ENCODE data around the gene SS18L1. TPM values are rescaled to one million over a fixed set of nuclear protein-coding genes. Genes with fewer than 3 reads are reported as not detected.

The SS18L1 gene
- total RNA-seq, 1 experiment from 2014 or later: 29.0 TPM

DNA sequence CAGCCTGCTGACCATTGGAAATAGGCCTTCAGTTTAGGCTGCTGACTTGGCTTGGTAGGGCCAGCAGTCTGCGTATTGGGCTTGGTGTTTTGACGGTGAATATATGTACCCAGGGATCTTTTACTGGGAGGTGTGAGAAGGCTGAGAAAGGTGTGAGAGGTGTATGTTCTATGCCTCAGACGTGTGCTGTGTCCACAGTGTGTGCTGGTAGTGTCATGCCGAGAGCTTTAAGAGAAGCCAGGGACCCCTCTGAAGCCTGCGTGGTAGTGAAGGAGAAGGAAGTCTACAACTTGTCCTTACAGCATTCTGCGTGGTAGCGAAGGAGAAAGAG is 2.1 kb downstream of the SS18L1 start:
- POLR2A ChIA-PET (ENCODE audit: unreplicated experiment): no interaction called here
- Histone ChIP-seq H3K36me3 (ENCODE audit: low read depth) (peaks cover under 1% of the 10 kb centered on the region; the same call in 1 of the 2 replicates), H3K4me2 (no peak overlapping the region; the same call in 1 of the 2 replicates), H3K27me3 (ENCODE audit: insufficient read depth, low read depth) (no peaks in the 10 kb centered on the region), H3K9me2 (ENCODE audit: insufficient read depth) (no peaks in the 10 kb centered on the region), H3K9me3 (ENCODE audit: insufficient read depth, low read depth) (no peaks in the 10 kb centered on the region), H3K4me3 (no peak overlapping the region), H4K20me1 (ENCODE audit: insufficient read depth) (peaks cover 74% of the 10 kb centered on the region), H3K27ac (no peak overlapping the region), H2AFZ (no peak overlapping the region), H3F3A (ENCODE audit: insufficient read depth, low read depth) (peaks cover 9% of the 10 kb centered on the region; the same call in 1 of the 2 replicates), H3K4me1 (replicated peaks; ENCODE audit: insufficient read depth) (peaks cover 24% of the 10 kb centered on the region), H3K79me2 (ENCODE audit: low read depth) (peaks cover 87% of the 10 kb centered on the region)
- no TSS peak for BruUV-seq (replicated peaks)
- CTCF ChIA-PET: no interaction called here
- no peak for DNase-seq
- intact Hi-C loops (cut with micrococcal nuclease; ENCODE audit: unreplicated experiment): no loop called here
- no peak for TF ChIP-seq EZH2 (IDR thresholded peaks at IDR 0.05; ENCODE audit: low read depth)
- TF ChIP-seq, protein P1, sequence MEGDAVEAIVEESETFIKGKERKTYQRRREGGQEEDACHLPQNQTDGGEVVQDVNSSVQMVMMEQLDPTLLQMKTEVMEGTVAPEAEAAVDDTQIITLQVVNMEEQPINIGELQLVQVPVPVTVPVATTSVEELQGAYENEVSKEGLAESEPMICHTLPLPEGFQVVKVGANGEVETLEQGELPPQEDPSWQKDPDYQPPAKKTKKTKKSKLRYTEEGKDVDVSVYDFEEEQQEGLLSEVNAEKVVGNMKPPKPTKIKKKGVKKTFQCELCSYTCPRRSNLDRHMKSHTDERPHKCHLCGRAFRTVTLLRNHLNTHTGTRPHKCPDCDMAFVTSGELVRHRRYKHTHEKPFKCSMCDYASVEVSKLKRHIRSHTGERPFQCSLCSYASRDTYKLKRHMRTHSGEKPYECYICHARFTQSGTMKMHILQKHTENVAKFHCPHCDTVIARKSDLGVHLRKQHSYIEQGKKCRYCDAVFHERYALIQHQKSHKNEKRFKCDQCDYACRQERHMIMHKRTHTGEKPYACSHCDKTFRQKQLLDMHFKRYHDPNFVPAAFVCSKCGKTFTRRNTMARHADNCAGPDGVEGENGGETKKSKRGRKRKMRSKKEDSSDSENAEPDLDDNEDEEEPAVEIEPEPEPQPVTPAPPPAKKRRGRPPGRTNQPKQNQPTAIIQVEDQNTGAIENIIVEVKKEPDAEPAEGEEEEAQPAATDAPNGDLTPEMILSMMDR (conservative IDR thresholded peaks at IDR 0.05): no peak

DNA sequence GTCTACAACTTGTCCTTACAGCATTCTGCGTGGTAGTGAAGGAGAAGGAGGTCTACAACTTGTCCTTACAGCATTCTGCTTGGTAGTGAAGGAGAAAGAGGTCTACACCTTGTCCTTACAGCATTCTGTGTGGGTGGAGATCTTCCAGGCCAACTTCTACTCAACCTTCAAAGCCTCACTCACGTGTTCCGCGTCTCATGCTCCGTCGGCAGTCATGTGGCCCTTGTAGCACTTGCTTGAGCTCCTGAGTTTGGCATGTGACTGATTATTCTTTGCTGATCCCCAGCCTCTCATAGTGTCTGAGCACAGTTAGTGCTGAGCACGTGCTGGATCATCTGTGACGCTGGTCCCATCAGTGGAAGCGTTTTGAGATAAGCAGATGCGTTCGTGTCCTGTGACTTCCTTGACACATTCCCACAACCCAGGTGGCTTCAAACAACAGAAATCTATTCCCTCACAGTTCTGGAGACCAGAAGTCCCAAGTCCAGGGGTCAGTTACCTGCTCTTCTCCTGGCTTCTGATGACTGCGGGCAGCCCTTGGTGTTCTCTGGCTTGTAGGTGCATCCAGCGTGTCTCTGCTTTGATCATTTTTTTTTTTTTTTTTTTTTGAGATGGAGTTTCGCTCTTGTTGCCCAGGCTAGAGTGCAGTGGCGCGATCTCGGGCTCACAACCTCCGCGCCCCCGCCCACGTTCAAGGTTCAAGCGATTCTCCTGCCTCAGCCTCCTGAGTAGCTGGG is 2.6 kb downstream of the SS18L1 start:
- Histone ChIP-seq H3F3A (ENCODE audit: insufficient read depth, low read depth) (peaks cover 9% of the 10 kb centered on the region; the same call in 1 of the 2 replicates), H3K9me3 (ENCODE audit: insufficient read depth, low read depth) (no peaks in the 10 kb centered on the region), H2AFZ (no peak overlapping the region), H3K79me2 (ENCODE audit: low read depth) (peaks cover 87% of the 10 kb centered on the region), H3K4me1 (replicated peaks; ENCODE audit: insufficient read depth) (peaks cover 19% of the 10 kb centered on the region), H3K4me2 (no peak overlapping the region), H3K9me2 (ENCODE audit: insufficient read depth) (no peaks in the 10 kb centered on the region), H3K4me3 (no peak overlapping the region), H3K27me3 (ENCODE audit: insufficient read depth, low read depth) (no peaks in the 10 kb centered on the region), H3K27ac (no peak overlapping the region), H3K36me3 (ENCODE audit: low read depth) (no peaks in the 10 kb centered on the region), H4K20me1 (ENCODE audit: insufficient read depth) (peaks cover 68% of the 10 kb centered on the region)
- intact Hi-C loops (cut with micrococcal nuclease; ENCODE audit: unreplicated experiment): no loop called here
- POLR2A ChIA-PET (ENCODE audit: unreplicated experiment): no interaction called here
- no peak for DNase-seq
- no TSS peak for BruUV-seq (replicated peaks)
- CTCF ChIA-PET: no interaction called here
- TF ChIP-seq, protein P1 (conservative IDR thresholded peaks at IDR 0.05): no peak
- TF ChIP-seq EZH2 (IDR thresholded peaks at IDR 0.05; ENCODE audit: low read depth): no peak

DNA sequence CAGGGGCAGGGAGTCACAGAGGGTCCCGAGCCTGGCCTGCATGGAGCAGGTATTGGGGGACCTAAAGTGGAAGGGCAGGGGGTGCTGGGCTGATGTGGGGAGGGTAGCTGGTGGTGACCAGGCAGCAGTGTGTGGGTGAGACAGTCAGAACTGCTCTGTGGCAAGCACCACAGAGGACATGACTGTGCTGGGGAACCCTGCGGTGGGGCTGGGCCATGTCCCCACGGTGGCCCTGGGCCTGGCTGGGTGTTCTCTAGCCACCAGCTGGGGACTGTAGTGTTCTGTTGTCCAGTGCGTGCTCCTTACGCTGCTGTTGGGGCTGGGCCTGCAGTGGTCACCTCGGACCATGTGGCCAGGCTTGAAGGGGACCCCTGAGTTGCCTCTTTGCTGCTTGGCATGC is 3.6 kb downstream of the SS18L1 start:
- ChIA-PET POLR2A (ENCODE audit: unreplicated experiment) (no interaction called here), CTCF (no interaction called here)
- H4K20me1 ChIP-seq (ENCODE audit: insufficient read depth): peaks cover 59% of the 10 kb centered on the region

More for the DNA sequence above, 3.6 kb downstream of the SS18L1 start:
- Histone ChIP-seq H3K9me2 (ENCODE audit: insufficient read depth) (no peaks in the 10 kb centered on the region), H3K79me2 (ENCODE audit: low read depth) (peaks cover 86% of the 10 kb centered on the region), H2AFZ (no peak overlapping the region), H3K4me1 (replicated peaks; ENCODE audit: insufficient read depth) (peaks cover 10% of the 10 kb centered on the region), H3F3A (ENCODE audit: insufficient read depth, low read depth) (peaks cover 3% of the 10 kb centered on the region; the same call in 1 of the 2 replicates), H3K4me3 (no peak overlapping the region), H3K4me2 (no peak overlapping the region), H3K9me3 (ENCODE audit: insufficient read depth, low read depth) (no peaks in the 10 kb centered on the region), H3K27ac (no peak overlapping the region), H3K27me3 (ENCODE audit: insufficient read depth, low read depth) (no peaks in the 10 kb centered on the region), H3K36me3 (ENCODE audit: low read depth) (no peaks in the 10 kb centered on the region)
- intact Hi-C loops (cut with micrococcal nuclease; ENCODE audit: unreplicated experiment): no loop called here
- TF ChIP-seq, protein P1 (conservative IDR thresholded peaks at IDR 0.05): no peak
- TF ChIP-seq EZH2 (IDR thresholded peaks at IDR 0.05; ENCODE audit: low read depth): no peak
- no TSS peak for BruUV-seq (replicated peaks)
- no peak for DNase-seq
